ENCODE results near the gene FYB2. TPM values are rescaled to one million over a fixed set of nuclear protein-coding genes. Genes with fewer than 3 reads are reported as not detected.

The FYB2 gene
- total and polyA plus RNA-seq, 12 donors: 0.22 to 123 (median 9.9) TPM

GRCh38 chr1:56856186-56856585, 37.0 kb upstream of the FYB2 start:
- no peak for ATAC-seq
- no peak for DNase-seq
- Histone ChIP-seq H3K36me3 (no peaks in the 10 kb centered on the region), H3K4me1 (no peaks in the 10 kb centered on the region), H3K27me3 (peaks cover 0 to 4% (median 0%) of the 10 kb centered on the region in 7 donors), H3K27ac (no peak overlapping the region), H3K4me3 (no peak overlapping the region), H3K9me3 (no peaks in the 10 kb centered on the region)
- TF ChIP-seq CTCF (IDR thresholded peaks at IDR 0.05): no peak
- intact Hi-C loops (cut with DNase I): loop anchor here in 1 of 10 donors (10.0 kb wide), 1 partner anchor 109 kb away; the partner anchor contains the start of gene C8B

GRCh38 chr1:56855190-56855589, 36.0 kb upstream of the FYB2 start:
- no peaks in the 10 kb centered on the region for H3K36me3 ChIP-seq
- no peaks in the 10 kb centered on the region for H3K9me3 ChIP-seq
- intact Hi-C loops (cut with DNase I): loop anchor here in 1 of 10 donors (10.0 kb wide), 1 partner anchor 110 kb away; the partner anchor contains the start of gene C8B
- ATAC-seq (no peak), DNase-seq (no peak)
- H3K27ac ChIP-seq: no peak overlapping the region
- 82 to 89% methylated on average over 1 of the region's 1 CpG for WGBS, 2 donors
- H3K4me1 ChIP-seq: no peaks in the 10 kb centered on the region
- no peak for TF ChIP-seq CTCF (IDR thresholded peaks at IDR 0.05)
- H3K27me3 ChIP-seq: peaks cover 0 to 4% (median 0%) of the 10 kb centered on the region in 7 donors
- H3K4me3 ChIP-seq: no peak overlapping the region

- 77 to 85% methylated on average over 3 of the region's 3 CpGs for WGBS, 2 donors
- Histone ChIP-seq H3K27me3 (peaks cover 0 to 4% (median 0%) of the 10 kb centered on the region in 7 donors), H3K9me3 (no peaks in the 10 kb centered on the region), H3K36me3 (no peaks in the 10 kb centered on the region), H3K27ac (no peak within 1 kb of the TSS), H3K4me1 (no peaks in the 10 kb centered on the region), H3K4me3 (no peak within 1 kb of the TSS)
- DNase-seq: no peak
- TF ChIP-seq CTCF (IDR thresholded peaks at IDR 0.05): no peak
- intact Hi-C loops (cut with DNase I): loop anchor here in 1 of 10 donors (10.0 kb wide), 1 partner anchor 110 kb away; the partner anchor contains the start of gene C8B
- ATAC-seq: no peak
Observed at GRCh38 chr1:56854521-56855099, 35.4 kb upstream of the FYB2 start, which contains the start of gene C8A. C8A (plus strand) TSS chr1:56854797; CDS start chr1:56854902, 105 bp downstream.

GRCh38 chr1:56852476-56852875, 33.3 kb upstream of the FYB2 start:
- no peaks in the 10 kb centered on the region for H3K36me3 ChIP-seq
- no peaks in the 10 kb centered on the region for H3K9me3 ChIP-seq
- H3K27me3 ChIP-seq: peaks cover 0 to 7% (median 0%) of the 10 kb centered on the region in 7 donors
- H3K4me1 ChIP-seq: no peaks in the 10 kb centered on the region
- no peak overlapping the region for H3K27ac ChIP-seq
- WGBS, 2 donors: 39 to 90% methylated on average over 1 of the region's 1 CpG
- intact Hi-C loops (cut with DNase I): loop anchor here in 1 of 10 donors (10.0 kb wide), 1 partner anchor 112 kb away; the partner anchor contains the start of gene C8B
- no peak overlapping the region for H3K4me3 ChIP-seq
- no peak for DNase-seq
- no peak for TF ChIP-seq CTCF (IDR thresholded peaks at IDR 0.05)
- no peak for ATAC-seq

Data from heart right ventricle (tissue), 16 donors.